ENCODE measurements around the gene INO80E. TPM values are rescaled to one million over a fixed set of nuclear protein-coding genes. Genes with fewer than 3 reads are reported as not detected.

The INO80E gene, protein sequence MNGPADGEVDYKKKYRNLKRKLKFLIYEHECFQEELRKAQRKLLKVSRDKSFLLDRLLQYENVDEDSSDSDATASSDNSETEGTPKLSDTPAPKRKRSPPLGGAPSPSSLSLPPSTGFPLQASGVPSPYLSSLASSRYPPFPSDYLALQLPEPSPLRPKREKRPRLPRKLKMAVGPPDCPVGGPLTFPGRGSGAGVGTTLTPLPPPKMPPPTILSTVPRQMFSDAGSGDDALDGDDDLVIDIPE
- 107 to 127 TPM (median 109 TPM) in 5 replicates for total RNA-seq (2022; extraction: Qiagen RNA extraction)

GRCh38 chr16:29995911-29996765 lies at the start of gene INO80E:
Gene INO80E, plus strand, starts transcription at chr16:29996241. Its CDS starts 70 bp downstream, at chr16:29996311.

GRCh38 chr16:29961479-29962343 lies 34.3 kb upstream of the INO80E start, which contains the start of gene TMEM219:
Gene TMEM219, plus strand, starts transcription at chr16:29962079. Its CDS starts 1,065 bp downstream, at chr16:29963144.

DNA sequence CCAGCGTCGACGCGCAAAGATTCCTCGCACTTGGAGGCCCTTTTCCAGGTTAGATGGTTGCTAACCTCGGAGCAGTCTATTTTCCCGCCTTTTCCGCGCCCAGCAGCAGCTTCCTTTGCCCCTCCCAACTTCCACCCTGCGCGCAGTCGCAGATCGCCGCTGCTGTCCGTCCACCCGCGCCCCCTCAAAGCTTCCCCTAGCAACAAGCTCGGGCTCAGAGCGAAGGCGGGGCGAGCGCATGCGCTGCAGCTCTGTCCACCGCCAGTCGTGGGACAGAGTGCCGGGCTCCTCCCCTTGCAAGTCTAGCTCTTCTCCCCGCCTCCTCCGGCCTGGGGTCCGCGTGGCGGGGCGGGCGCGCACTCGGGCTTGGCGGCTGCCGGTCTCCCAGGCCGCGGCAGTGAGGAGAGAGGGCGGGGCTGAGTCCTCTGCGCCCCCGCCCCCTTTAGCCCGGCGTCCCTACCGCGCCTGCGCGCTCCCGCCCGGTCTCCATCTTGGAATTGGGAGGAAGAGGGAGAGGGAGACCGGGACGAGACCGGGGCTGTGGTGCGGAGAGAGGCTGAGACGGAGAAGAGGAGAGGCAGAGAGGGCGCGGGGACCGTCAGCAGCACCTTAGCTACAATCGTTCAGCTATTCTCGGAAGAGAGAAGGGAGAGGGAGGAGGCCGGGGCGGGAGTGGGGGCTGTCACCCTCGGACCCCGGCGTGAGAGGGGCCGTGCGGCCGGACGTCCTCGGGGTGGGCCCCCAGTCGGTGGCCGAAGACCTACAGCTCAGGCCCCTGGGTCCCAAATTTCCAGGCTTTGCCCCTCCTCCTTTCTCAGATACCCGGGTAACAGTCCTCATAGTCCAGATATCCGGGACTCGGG lies 22.4 kb upstream of the INO80E start, which contains the start of gene TAOK2:
Gene TAOK2 (plus strand): TSS at position 485 of the 863 bp plus-strand sequence. CDS start 3,905 bp downstream, outside the sequence.

GRCh38 chr16:29995324-29995910 lies 624 bp upstream of the INO80E start, which contains the start of gene HIRIP3:
Gene HIRIP3, minus strand, starts transcription at chr16:29995617. Its CDS starts 12 bp downstream, at chr16:29995605.

DNA sequence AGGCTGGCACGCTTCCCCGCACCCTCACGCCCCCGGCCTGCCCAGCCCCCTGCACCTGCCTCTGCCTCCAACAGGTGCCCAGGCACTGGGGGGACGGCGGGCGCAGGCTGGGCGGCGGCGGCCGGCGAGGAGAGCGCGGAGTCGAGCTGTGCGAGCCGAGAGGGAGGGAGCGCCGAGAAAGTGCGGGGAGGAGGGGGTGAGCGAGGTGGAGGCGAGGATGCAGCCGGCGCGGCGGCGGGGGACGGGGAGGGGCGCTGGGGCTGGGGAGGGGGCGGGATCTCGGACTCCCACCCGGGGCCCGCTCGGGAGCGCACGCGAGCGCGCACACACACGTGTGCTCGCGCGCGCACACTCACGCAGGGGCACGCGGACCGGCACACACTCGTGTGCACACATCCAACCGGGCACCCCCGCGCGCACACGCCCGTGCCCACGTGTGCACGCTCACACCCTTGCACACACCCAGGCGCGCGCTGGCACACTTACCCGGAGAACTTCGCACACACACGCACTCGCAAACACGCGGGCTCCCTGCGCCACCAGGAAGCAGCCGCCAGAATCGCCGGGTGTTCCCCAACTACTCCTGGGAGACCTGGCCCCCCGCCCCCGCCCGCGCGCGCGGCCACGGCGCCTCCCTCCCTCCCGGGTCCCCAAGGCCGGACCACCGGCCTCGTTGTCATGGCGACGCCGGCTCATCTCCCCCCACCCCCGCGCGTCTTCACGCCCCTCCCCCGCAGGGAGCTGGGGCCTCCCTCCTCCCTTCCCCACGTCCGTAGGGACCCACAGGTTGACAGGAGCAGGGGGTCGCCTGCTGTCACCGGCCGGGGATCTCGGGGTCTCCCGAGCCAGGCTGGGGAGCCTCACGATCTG lies 15.0 kb downstream of the INO80E start, which contains the start of gene DOC2A:
Gene DOC2A (minus strand): TSS at position 184 of the 870 bp plus-strand sequence. CDS start 805 bp downstream, outside the sequence.

DNA sequence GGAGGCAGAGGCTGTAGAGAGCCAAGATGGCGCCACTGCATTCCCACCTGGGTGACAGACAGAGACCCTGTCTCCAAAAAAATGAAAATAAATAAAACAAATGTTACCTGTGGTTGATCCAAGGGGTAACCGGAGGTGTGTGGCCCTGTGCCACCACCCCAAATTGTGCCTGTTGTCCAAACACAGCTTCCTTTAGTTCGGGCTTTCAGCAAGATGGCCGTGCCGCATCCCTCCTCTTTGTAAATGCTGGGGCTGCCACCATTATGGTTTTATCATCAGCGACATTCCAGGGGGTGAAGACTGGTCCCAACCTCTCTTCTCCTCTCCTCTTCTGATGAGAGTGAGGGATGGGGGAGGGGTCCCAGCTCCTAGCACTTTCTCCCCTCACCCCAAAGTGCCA lies 26.8 kb downstream of the INO80E start, which contains the start of gene C16orf92:
Gene C16orf92 (plus strand): TSS at position 312 of the 400 bp plus-strand sequence. CDS start 143 bp downstream, outside the sequence.

GRCh38 chr16:30030841-30031413 lies 34.9 kb downstream of the INO80E start, which contains the start of gene TLCD3B:
Gene TLCD3B, minus strand, starts transcription at chr16:30031271. Its CDS starts 744 bp downstream, at chr16:30030527.

Other genes with a start within 250 kb of the INO80E start
- gene ZG16, start 218.0 kb upstream of the INO80E start, total RNA-seq (2022; extraction: Qiagen RNA extraction) = not detected in 5 replicates
- gene KIF22, start 205.5 kb upstream of the INO80E start, total RNA-seq (2022; extraction: Qiagen RNA extraction) = 81.0 to 104 TPM (median 94.7 TPM) in 5 replicates
- gene MAZ, start 189.7 kb upstream of the INO80E start, total RNA-seq (2022; extraction: Qiagen RNA extraction) = 150 to 192 TPM (median 180 TPM) in 5 replicates
- gene PRRT2, start 184.0 kb upstream of the INO80E start, total RNA-seq (2022; extraction: Qiagen RNA extraction) = 0.24 to 0.51 TPM (median 0.30 TPM) in 5 replicates
- 42.7 to 48.5 TPM (median 46.7 TPM) in 5 replicates for gene PAGR1, start 180.1 kb upstream of the INO80E start, total RNA-seq (2022; extraction: Qiagen RNA extraction)
- gene MVP, start 175.8 kb upstream of the INO80E start, total RNA-seq (2022; extraction: Qiagen RNA extraction) = 111 to 140 TPM (median 130 TPM) in 5 replicates
- 64.0 to 105 TPM (median 103 TPM) in 5 replicates for gene CDIPT, start 133.0 kb upstream of the INO80E start, total RNA-seq (2022; extraction: Qiagen RNA extraction)
- 16.9 to 23.6 TPM (median 21.7 TPM) in 5 replicates for gene SEZ6L2, start 96.7 kb upstream of the INO80E start, total RNA-seq (2022; extraction: Qiagen RNA extraction)
- gene ASPHD1, start 95.8 kb upstream of the INO80E start, total RNA-seq (2022; extraction: Qiagen RNA extraction) = 16.3 to 30.7 TPM (median 27.0 TPM) in 5 replicates
- 14.2 to 21.4 TPM (median 19.0 TPM) in 5 replicates for gene KCTD13, start 70.0 kb upstream of the INO80E start, total RNA-seq (2022; extraction: Qiagen RNA extraction)
- gene TMEM219, start 34.2 kb upstream of the INO80E start, total RNA-seq (2022; extraction: Qiagen RNA extraction) = 78.2 to 104 TPM (median 102 TPM) in 5 replicates
- gene TAOK2, start 22.4 kb upstream of the INO80E start, total RNA-seq (2022; extraction: Qiagen RNA extraction) = 24.7 to 36.8 TPM (median 34.0 TPM) in 5 replicates
- 13.5 to 17.8 TPM (median 15.3 TPM) in 5 replicates for gene HIRIP3, start 624 bp upstream of the INO80E start, total RNA-seq (2022; extraction: Qiagen RNA extraction)
- 1.7 to 3.3 TPM (median 2.7 TPM) in 5 replicates for gene DOC2A, start 14.8 kb downstream of the INO80E start, total RNA-seq (2022; extraction: Qiagen RNA extraction)
- gene C16orf92, start 27.0 kb downstream of the INO80E start, total RNA-seq (2022; extraction: Qiagen RNA extraction) = not detected in 5 replicates
- 0.23 to 0.58 TPM (median 0.42 TPM) in 5 replicates for gene TLCD3B, start 35.0 kb downstream of the INO80E start, total RNA-seq (2022; extraction: Qiagen RNA extraction)
- gene ALDOA, start 69.5 kb downstream of the INO80E start, total RNA-seq (2022; extraction: Qiagen RNA extraction) = 1,632 to 1,949 TPM (median 1,887 TPM) in 5 replicates
- gene PPP4C, start 79.8 kb downstream of the INO80E start, total RNA-seq (2022; extraction: Qiagen RNA extraction) = 130 to 155 TPM (median 149 TPM) in 5 replicates
- 0.08 to 0.34 TPM (median 0.29 TPM) in 5 replicates for gene TBX6, start 95.7 kb downstream of the INO80E start, total RNA-seq (2022; extraction: Qiagen RNA extraction)
- 6.0 to 12.1 TPM (median 10.9 TPM) in 5 replicates for gene YPEL3, start 100.0 kb downstream of the INO80E start, total RNA-seq (2022; extraction: Qiagen RNA extraction)
- gene GDPD3, start 117.3 kb downstream of the INO80E start, total RNA-seq (2022; extraction: Qiagen RNA extraction) = 1.2 to 3.0 TPM (median 1.8 TPM) in 5 replicates
- 31.0 to 37.4 TPM (median 35.7 TPM) in 5 replicates for gene MAPK3, start 127.0 kb downstream of the INO80E start, total RNA-seq (2022; extraction: Qiagen RNA extraction)
- gene CORO1A, start 187.4 kb downstream of the INO80E start, total RNA-seq (2022; extraction: Qiagen RNA extraction) = 2.6 to 3.7 TPM (median 2.8 TPM) in 5 replicates
- gene BOLA2B, start 197.4 kb downstream of the INO80E start, total RNA-seq (2022; extraction: Qiagen RNA extraction) = 128 to 240 TPM (median 221 TPM) in 5 replicates
- gene SLX1A, start 197.6 kb downstream of the INO80E start, total RNA-seq (2022; extraction: Qiagen RNA extraction) = 11.1 to 23.3 TPM (median 17.7 TPM) in 5 replicates
- 6.1 to 13.7 TPM (median 8.6 TPM) in 5 replicates for gene SULT1A3, start 203.0 kb downstream of the INO80E start, total RNA-seq (2022; extraction: Qiagen RNA extraction)